Endodermal cell (in vitro differentiated cells): ENCODE measurements around the gene MICB. TPM values are rescaled to one million over a fixed set of nuclear protein-coding genes. Genes with fewer than 3 reads are reported as not detected.

ENCODE experiments used
- DNase-seq: peaks from one replicate; pipeline ENCODE4 v3.0.0-alpha.2; 2017
- H3K27ac ChIP-seq: 2 replicates; pipeline ENCODE4 v1.5.1; 2013; ENCODE audit warnings: mild to moderate bottlenecking, low read depth, low read length, moderate library complexity
- H3K27me3 ChIP-seq: 2 replicates; pipeline ENCODE4 v1.6.1; 2013; ENCODE audit warnings: mild to moderate bottlenecking, low read length, moderate library complexity; ENCODE audit not compliant: insufficient read depth, control insufficient read depth, poor library complexity, severe bottlenecking
- H3K36me3 ChIP-seq: 2 replicates; pipeline ENCODE4 v1.7.0; 2013; ENCODE audit warnings: mild to moderate bottlenecking, low read length, moderate library complexity; ENCODE audit not compliant: control insufficient read depth, insufficient read depth
- H3K4me1 ChIP-seq: one replicate; pipeline ENCODE4 v1.7.0; 2013; ENCODE audit warnings: low read length; ENCODE audit not compliant: control insufficient read depth, insufficient read depth
- H3K4me3 ChIP-seq: 2 replicates; pipeline ENCODE4 v1.5.1; 2013; ENCODE audit warnings: mild to moderate bottlenecking, low read length, moderate library complexity
- H3K9ac ChIP-seq: 2 replicates; pipeline ENCODE4 v1.6.1; 2013; ENCODE audit warnings: mild to moderate bottlenecking, low read length, moderate library complexity; ENCODE audit not compliant: poor library complexity, severe bottlenecking; ENCODE audit errors: extremely low read depth
- H3K9me3 ChIP-seq: 2 replicates; pipeline ENCODE4 v1.6.1; 2013; ENCODE audit warnings: mild to moderate bottlenecking, low read length, moderate library complexity; ENCODE audit not compliant: control insufficient read depth
- H3K27ac Mint-ChIP-seq: 2 replicates; pipeline ENCODE4 v1.8.0; 2020; ENCODE audit warnings: mixed read lengths
- H3K27me3 Mint-ChIP-seq: 2 replicates; pipeline ENCODE4 v1.8.0; 2021; ENCODE audit warnings: mild to moderate bottlenecking, mixed read lengths; ENCODE audit not compliant: insufficient read depth
- H3K36me3 Mint-ChIP-seq: 2 replicates; pipeline ENCODE4 v1.8.0; 2020; ENCODE audit warnings: low read depth, mixed read lengths
- H3K4me1 Mint-ChIP-seq: 2 replicates; pipeline ENCODE4 v1.8.0; 2020; ENCODE audit warnings: mixed read lengths
- H3K4me3 Mint-ChIP-seq: 2 replicates; pipeline ENCODE4 v1.8.0; 2020; ENCODE audit warnings: mild to moderate bottlenecking, moderate library complexity, mixed read lengths
- H3K9me3 Mint-ChIP-seq: 2 replicates; pipeline ENCODE4 v1.8.0; 2020; ENCODE audit warnings: mild to moderate bottlenecking, mixed read lengths
- CTCF ChIP-seq: fragments of 200-600 bp; sonication (generic); conservative IDR thresholded peaks from 2 replicates; pipeline ENCODE4 v1.5.0; 2021; ENCODE audit warnings: antibody characterized with exemption, mild to moderate bottlenecking
- WGBS, 2 experiments: methylation state at CpG; one replicate each; pipeline versions ENCODE4 v1.1.5 to v1.1.7; 2013; ENCODE audit warnings: missing lambda C conversion rate in 2 of 2, mixed read lengths in 1 of 2; ENCODE audit not compliant: insufficient coverage in 1 of 2, insufficient read length in 1 of 2; 5-methylcytosine and 5-hydroxymethylcytosine counted together
- total RNA-seq, 2 donors: library from RNA; stranded (reverse); fragmentation: NEBNext Ultra II Directional in 1 of 2; extraction: Animal tissue kit (Norgen Biotek cat#: 25700) in 1 of 2; gene quantifications; 2 replicates in 1 of 2; 3 replicates in 1 of 2; pipeline ENCODE4 v1.2.1, GENCODE V29; 2021

Gene MICB
- total RNA-seq, 2 donors from 2014 or later = 8.2 to 8.5 TPM

- Histone ChIP-seq H3K4me3 (no peak overlapping the region), H3K4me1 (no peaks in the 10 kb centered on the region), H3K27me3 (no peaks in the 10 kb centered on the region), H3K9me3 (peaks cover 7% of the 10 kb centered on the region), H3K36me3 (no peaks in the 10 kb centered on the region), H3K9ac (no peak overlapping the region), H3K27ac (no peak overlapping the region)
- Mint-ChIP-seq H3K4me1 (no peaks in the 10 kb centered on the region), H3K27ac (no peak overlapping the region), H3K27me3 (no peaks in the 10 kb centered on the region), H3K9me3 (peaks cover 11% of the 10 kb centered on the region), H3K36me3 (peaks cover 37% of the 10 kb centered on the region), H3K4me3 (no peak overlapping the region)
- no peak for TF ChIP-seq CTCF
- WGBS, 2 experiments = 84 to 88% methylated on average over 4 of the region's 4 CpGs
- no peak for DNase-seq
Observed at GRCh38 chr6:31510007-31510406, 12.1 kb downstream of the MICB start.

- Mint-ChIP-seq H3K27ac (no peak overlapping the region), H3K4me3 (no peak overlapping the region), H3K9me3 (peaks cover 11% of the 10 kb centered on the region), H3K36me3 (peaks cover 24% of the 10 kb centered on the region), H3K27me3 (no peaks in the 10 kb centered on the region), H3K4me1 (no peaks in the 10 kb centered on the region)
- no peaks in the 10 kb centered on the region for H3K36me3 ChIP-seq
- peaks cover 7% of the 10 kb centered on the region for H3K9me3 ChIP-seq
- no peak for TF ChIP-seq CTCF
- H3K27me3 ChIP-seq = no peaks in the 10 kb centered on the region
- H3K9ac ChIP-seq = no peak overlapping the region
- no peak overlapping the region for H3K27ac ChIP-seq
- DNase-seq = no peak
- no peak overlapping the region for H3K4me3 ChIP-seq
- 80 to 91% methylated on average over 4 to 5 of the region's 5 CpGs for WGBS, 2 experiments
- H3K4me1 ChIP-seq = no peaks in the 10 kb centered on the region
Observed at GRCh38 chr6:31513456-31514165, 15.7 kb downstream of the MICB start.

- H3K9me3 Mint-ChIP-seq = no peaks in the 10 kb centered on the region
- no peaks in the 10 kb centered on the region for H3K9me3 ChIP-seq
- no peaks in the 10 kb centered on the region for H3K4me1 ChIP-seq
- H3K27me3 ChIP-seq = no peaks in the 10 kb centered on the region
- no peak overlapping the region for H3K4me3 Mint-ChIP-seq
- H3K4me1 Mint-ChIP-seq = no peaks in the 10 kb centered on the region
- H3K27me3 Mint-ChIP-seq = peaks cover 18% of the 10 kb centered on the region
- DNase-seq = no peak
- H3K36me3 ChIP-seq = no peaks in the 10 kb centered on the region
- no peaks in the 10 kb centered on the region for H3K36me3 Mint-ChIP-seq
- no peak overlapping the region for H3K4me3 ChIP-seq
- H3K27ac ChIP-seq = no peak overlapping the region
- TF ChIP-seq CTCF = no peak
- 89% methylated on average over 3 of the region's 3 CpGs; no CpG with 5 or more reads in 1 of the 2 experiments for WGBS, 2 experiments
- no peak overlapping the region for H3K9ac ChIP-seq
- H3K27ac Mint-ChIP-seq = no peak overlapping the region
Observed at GRCh38 chr6:31521835-31522234, 23.9 kb downstream of the MICB start.
